ENCODE measurements around the gene CRKL. TPM values are rescaled to one million over a fixed set of nuclear protein-coding genes. Genes with fewer than 3 reads are reported as not detected.

The CRKL gene
- total and polyA plus RNA-seq, 12 donors = 19.2 to 76.9 (median 54.4) TPM

DNA sequence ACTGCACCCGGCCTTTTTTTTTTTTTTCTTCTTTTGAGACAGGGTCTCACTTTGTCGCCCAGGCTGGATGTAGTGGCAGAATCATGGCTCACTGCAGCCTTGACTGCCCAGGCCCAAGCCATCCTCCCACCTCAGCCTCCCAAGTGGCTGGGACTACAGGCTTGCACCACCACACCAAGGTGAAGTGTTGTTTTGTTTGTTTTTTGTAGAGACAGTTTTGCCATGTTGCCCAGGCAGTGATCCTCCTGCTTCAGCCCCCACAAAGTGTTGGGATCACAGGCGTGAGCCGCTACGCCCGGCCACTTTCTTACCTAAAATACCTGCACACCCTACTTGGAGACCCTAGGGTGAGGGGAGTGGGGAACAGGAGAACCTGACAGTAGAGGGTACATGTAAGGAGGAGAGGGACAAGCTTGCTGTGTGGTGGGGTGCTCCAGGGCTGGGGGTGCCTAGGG, 45.3 kb downstream of the CRKL start:
- H3K36me3 ChIP-seq = no peaks in the 10 kb centered on the region
- DNase-seq = no peak
- TF ChIP-seq, protein P1, sequence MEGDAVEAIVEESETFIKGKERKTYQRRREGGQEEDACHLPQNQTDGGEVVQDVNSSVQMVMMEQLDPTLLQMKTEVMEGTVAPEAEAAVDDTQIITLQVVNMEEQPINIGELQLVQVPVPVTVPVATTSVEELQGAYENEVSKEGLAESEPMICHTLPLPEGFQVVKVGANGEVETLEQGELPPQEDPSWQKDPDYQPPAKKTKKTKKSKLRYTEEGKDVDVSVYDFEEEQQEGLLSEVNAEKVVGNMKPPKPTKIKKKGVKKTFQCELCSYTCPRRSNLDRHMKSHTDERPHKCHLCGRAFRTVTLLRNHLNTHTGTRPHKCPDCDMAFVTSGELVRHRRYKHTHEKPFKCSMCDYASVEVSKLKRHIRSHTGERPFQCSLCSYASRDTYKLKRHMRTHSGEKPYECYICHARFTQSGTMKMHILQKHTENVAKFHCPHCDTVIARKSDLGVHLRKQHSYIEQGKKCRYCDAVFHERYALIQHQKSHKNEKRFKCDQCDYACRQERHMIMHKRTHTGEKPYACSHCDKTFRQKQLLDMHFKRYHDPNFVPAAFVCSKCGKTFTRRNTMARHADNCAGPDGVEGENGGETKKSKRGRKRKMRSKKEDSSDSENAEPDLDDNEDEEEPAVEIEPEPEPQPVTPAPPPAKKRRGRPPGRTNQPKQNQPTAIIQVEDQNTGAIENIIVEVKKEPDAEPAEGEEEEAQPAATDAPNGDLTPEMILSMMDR (IDR thresholded peaks at IDR 0.05) = no peak
- peaks cover 7 to 26% (median 12%) of the 10 kb centered on the region in 9 donors for H3K4me1 ChIP-seq
- H3K4me3 ChIP-seq = no peak overlapping the region
- intact Hi-C loops (cut with DNase I) = loop anchor here in 2 of 10 donors (5.0 to 10.0 kb wide), 3 partner anchors 48 to 92 kb away; partner anchors contain the start of gene CRKL (in 1 of the 2)
- 96 to 99% methylated on average over 6 of the region's 6 CpGs for WGBS, 2 donors
- no peak overlapping the region for H3K27ac ChIP-seq
- H3K27me3 ChIP-seq = peaks cover 0 to 36% (median 16%) of the 10 kb centered on the region in 7 donors
- H3K9me3 ChIP-seq = no peaks in the 10 kb centered on the region
- ATAC-seq = no peak

DNA sequence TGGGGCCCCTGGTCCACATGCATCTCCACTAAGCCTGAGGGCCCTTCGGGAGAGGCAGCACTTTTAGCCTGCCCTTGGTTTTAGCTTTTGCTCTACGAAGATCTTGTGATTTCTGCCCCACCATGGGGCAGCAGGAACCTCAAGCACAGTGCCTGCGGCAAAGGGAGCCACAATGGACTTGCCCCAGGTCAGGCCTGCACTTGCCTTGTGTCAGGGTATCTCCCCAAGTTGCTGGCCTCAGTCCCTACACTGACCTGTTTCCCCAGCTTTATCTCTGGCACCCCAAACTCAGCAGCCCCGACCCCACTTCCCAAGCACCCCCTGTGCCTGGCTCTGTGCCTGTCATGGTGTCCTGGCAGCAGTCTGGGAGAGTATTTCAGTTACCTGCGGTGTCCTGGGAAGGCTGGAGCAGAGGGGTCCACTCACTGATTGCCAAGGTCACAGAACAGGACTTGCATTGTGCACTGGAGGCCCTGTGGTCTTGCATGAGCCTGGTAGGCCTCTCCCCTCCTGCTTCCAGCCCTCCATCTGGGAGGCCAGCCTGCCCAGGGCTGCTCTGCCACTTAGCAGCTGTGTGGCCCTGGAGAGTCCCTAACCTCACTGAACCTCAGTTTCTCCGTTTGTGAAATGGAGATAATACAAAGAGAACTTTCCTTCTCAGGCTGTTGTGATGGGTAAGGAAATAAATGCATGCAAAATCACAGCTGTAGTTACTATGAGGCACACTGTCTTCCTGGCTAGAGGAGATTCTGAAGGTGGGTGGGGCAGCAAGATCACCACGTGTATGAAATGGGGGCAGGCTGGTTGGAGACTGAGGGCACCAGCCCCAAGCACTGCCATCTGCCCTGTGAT, 46.2 kb downstream of the CRKL start:
- intact Hi-C loops (cut with DNase I) = loop anchor here in 2 of 10 donors (5.0 to 10.0 kb wide), 3 partner anchors 49 to 91 kb away; partner anchors contain the start of gene CRKL (in 1 of the 2)
- Histone ChIP-seq H3K9me3 (no peaks in the 10 kb centered on the region), H3K27me3 (peaks cover 0 to 36% (median 16%) of the 10 kb centered on the region in 7 donors), H3K4me1 (peaks cover 4 to 24% (median 10%) of the 10 kb centered on the region in 9 donors), H3K27ac (no peak overlapping the region), H3K36me3 (no peaks in the 10 kb centered on the region), H3K4me3 (no peak overlapping the region)
- 83 to 86% methylated on average over 7 of the region's 7 CpGs for WGBS, 2 donors
- no peak for ATAC-seq
- TF ChIP-seq, protein P1 (IDR thresholded peaks at IDR 0.05) = no peak
- no peak for DNase-seq

DNA sequence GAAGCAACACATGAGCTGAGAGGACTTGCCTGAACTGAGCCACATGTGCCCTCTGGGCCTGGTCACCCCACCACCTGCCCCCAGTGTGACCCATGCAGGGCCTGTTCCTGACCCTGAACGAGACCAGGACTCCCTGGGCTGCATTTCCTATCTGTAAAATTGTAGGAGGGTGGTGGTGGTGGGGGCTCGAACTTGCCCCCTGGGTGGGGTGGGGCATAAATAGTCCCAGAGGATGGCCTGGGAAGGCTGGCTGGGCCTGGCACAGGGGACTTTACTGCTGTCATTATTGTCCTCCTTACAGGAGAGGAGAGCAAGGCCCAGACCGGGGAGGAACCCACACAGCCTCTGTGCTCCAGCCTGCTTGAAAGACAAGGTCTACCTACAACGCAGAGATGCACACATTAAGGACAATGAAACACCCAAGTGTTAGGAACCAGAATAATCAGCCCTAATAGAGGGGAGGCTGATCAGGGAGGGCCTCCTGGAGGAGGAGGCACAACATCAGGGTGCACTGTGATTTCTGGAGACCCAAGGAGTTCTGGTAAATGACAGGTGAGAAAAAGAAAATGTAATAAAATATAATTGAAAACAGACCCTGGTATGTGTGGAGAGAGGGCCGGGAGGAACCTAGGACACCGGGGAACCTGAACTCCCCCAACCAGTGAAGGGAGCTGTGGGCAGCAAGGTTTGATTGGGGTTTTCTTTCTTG, 47.0 kb downstream of the CRKL start:
- Histone ChIP-seq H3K4me1 (peaks cover 3 to 30% (median 10%) of the 10 kb centered on the region in 9 donors), H3K27ac (no peak overlapping the region), H3K27me3 (peaks cover 0 to 36% (median 16%) of the 10 kb centered on the region in 7 donors), H3K36me3 (no peaks in the 10 kb centered on the region), H3K4me3 (peak overlapping the region in 8 of 10 donors; percentile 25 to 47 (median 39)), H3K9me3 (no peaks in the 10 kb centered on the region)
- TF ChIP-seq, protein P1 (IDR thresholded peaks at IDR 0.05) = no peak
- DNase-seq (no peak), ATAC-seq (no peak)
- 64 to 69% methylated on average over 6 of the region's 6 CpGs for WGBS, 2 donors
- intact Hi-C loops (cut with DNase I) = loop anchor here in 2 of 10 donors (5.0 to 10.0 kb wide), 3 partner anchors 49 to 91 kb away; partner anchors contain the start of gene CRKL (in 1 of the 2)

DNA sequence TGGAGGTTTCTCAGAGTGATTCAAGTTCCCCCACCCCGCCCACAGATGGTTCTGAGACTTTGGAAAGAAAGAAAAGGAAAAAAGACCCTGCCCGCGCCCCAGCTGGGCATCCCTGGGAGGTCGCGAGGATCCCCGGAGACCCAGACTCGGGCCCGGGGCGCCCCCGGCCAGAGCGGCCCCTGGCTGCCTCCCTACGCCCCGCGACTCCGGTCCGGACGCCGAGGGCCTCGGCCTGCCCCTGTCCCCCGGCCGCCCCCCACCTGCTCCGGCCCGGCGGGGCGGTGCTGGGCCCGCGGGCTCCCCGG, 47.5 kb downstream of the CRKL start:
- TF ChIP-seq, protein P1 (IDR thresholded peaks at IDR 0.05) = no peak
- no peak overlapping the region for H3K27ac ChIP-seq
- DNase-seq (no peak), ATAC-seq (no peak)
- intact Hi-C loops (cut with DNase I) = loop anchor here in 2 of 10 donors (5.0 to 10.0 kb wide), 3 partner anchors 50 to 90 kb away; partner anchors contain the start of gene CRKL (in 1 of the 2)
- H3K27me3 ChIP-seq = peaks cover 0 to 36% (median 16%) of the 10 kb centered on the region in 7 donors
- 0 to 2% methylated on average over 21 to 28 of the region's 28 CpGs for WGBS, 2 donors
- peaks cover 3 to 30% (median 10%) of the 10 kb centered on the region in 9 donors for H3K4me1 ChIP-seq
- H3K9me3 ChIP-seq = no peaks in the 10 kb centered on the region
- H3K36me3 ChIP-seq = no peaks in the 10 kb centered on the region
- H3K4me3 ChIP-seq = peak overlapping the region in 8 of 10 donors; percentile 25 to 47 (median 39)
